Measurements from ENCODE around the gene AGER. TPM values are rescaled to one million over a fixed set of nuclear protein-coding genes. Genes with fewer than 3 reads are reported as not detected.

The AGER gene
- total RNA-seq, 6 experiments from 2014 or later = 0.81 to 3.4 (median 1.8) TPM

DNA sequence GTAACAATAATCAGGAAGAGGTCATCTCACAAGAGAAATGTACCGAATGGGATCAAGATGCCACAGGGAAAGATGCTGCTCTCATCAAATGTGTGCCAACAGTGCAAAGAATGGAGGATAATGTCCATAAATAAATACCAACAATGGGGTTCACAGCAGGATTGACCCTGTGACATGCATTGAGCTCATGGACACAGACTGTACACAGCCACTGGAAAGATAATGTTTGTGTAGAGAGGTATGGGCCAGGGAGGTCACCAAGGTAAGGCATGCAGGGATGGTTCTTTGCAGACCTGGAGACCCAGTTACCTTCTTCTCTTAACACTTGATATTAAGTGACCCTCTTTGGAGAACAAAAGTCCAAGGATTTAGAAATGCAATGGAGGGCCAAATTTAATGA is 9.6 kb downstream of the AGER start:
- no peaks in the 10 kb centered on the region for H3K27me3 ChIP-seq
- WGBS (ENCODE audit: insufficient coverage, low coverage, low lambda C conversion rate, missing lambda C conversion rate) = no CpG with 5 or more reads among the region's 1 CpG
- ATAC-seq (no peak), DNase-seq (no peak)
- TF ChIP-seq, protein P1, sequence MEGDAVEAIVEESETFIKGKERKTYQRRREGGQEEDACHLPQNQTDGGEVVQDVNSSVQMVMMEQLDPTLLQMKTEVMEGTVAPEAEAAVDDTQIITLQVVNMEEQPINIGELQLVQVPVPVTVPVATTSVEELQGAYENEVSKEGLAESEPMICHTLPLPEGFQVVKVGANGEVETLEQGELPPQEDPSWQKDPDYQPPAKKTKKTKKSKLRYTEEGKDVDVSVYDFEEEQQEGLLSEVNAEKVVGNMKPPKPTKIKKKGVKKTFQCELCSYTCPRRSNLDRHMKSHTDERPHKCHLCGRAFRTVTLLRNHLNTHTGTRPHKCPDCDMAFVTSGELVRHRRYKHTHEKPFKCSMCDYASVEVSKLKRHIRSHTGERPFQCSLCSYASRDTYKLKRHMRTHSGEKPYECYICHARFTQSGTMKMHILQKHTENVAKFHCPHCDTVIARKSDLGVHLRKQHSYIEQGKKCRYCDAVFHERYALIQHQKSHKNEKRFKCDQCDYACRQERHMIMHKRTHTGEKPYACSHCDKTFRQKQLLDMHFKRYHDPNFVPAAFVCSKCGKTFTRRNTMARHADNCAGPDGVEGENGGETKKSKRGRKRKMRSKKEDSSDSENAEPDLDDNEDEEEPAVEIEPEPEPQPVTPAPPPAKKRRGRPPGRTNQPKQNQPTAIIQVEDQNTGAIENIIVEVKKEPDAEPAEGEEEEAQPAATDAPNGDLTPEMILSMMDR (IDR thresholded peaks at IDR 0.05) = no peak
- TF ChIP-seq POLR2A (IDR thresholded peaks at IDR 0.05) = no peak
- no peak overlapping the region for H3K27ac ChIP-seq
- no peak overlapping the region for H3K4me3 ChIP-seq
- H3K9me3 ChIP-seq = no peaks in the 10 kb centered on the region
- intact Hi-C loops (cut with DNase I) = no loop called here
- H3K36me3 ChIP-seq = peaks cover 0 to 12% (median 6%) of the 10 kb centered on the region in 4 donors
- peaks cover 0 to 30% (median 9%) of the 10 kb centered on the region in 4 donors for H3K4me1 ChIP-seq

DNA sequence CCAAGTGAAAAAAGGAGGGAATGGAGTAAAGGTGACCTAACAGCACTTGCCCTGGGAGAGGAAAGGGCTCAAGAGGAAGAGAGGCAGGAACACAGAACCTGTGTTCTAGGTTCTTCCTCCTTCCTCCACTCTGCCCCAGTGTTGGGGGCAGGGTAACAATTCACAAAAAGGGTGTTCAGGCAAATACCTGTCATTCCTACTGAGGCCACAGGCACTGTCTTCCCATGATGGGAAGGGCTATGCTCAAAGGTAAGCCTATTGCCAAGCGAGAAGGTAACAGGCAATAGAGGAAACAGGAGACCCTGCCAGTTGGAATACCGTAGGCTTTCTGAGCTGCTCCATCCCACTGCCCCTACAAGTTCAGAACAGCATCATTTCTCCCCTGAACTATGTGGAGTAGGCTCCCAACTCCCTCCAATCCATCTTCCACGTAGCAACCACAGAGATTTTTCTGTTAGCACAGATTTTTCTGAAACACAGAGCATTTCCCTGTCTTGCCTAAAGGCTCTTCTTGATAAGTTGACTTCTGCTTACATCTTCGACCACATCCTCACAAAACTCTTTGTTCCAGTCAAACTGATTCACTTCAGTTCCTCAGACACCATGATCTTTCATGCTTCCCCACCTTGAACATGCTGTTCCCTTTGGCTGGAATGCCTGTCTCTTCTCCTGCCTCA is 10.9 kb downstream of the AGER start:
- TF ChIP-seq, protein P1 (IDR thresholded peaks at IDR 0.05) = no peak
- TF ChIP-seq POLR2A (IDR thresholded peaks at IDR 0.05) = no peak
- peaks cover 0 to 22% (median 9%) of the 10 kb centered on the region in 4 donors for H3K4me1 ChIP-seq
- DNase-seq (no peak), ATAC-seq (no peak)
- no peaks in the 10 kb centered on the region for H3K9me3 ChIP-seq
- H3K36me3 ChIP-seq = peaks cover 0 to 21% (median 6%) of the 10 kb centered on the region in 4 donors
- no peak overlapping the region for H3K4me3 ChIP-seq
- no peak overlapping the region for H3K27ac ChIP-seq
- WGBS (ENCODE audit: insufficient coverage, low coverage, low lambda C conversion rate, missing lambda C conversion rate) = 79% methylated on average over 3 of the region's 4 CpGs
- no peaks in the 10 kb centered on the region for H3K27me3 ChIP-seq
- intact Hi-C loops (cut with DNase I) = no loop called here

DNA sequence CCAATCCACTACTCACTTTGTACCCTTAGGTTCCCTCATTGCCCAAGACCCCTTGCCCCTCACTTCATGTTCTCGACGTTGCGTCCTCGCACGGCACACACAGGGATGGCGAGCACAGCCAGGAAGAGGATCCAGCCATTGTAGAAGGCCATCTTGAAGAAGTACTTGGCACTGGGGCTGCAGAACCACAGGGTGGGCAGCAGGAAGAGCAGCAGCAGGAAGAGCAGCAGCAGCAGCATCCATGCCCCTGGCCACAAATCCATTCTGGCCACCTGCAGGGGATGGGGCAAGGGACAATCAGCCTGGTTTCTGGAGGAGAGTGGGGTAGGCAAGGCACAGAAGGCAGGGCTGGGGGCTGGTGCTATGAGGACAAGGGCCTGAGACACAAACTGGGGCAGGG is 12.8 kb downstream of the AGER start:
- Histone ChIP-seq H3K27me3 (no peaks in the 10 kb centered on the region), H3K4me3 (no peak overlapping the region), H3K27ac (no peak overlapping the region), H3K36me3 (peaks cover 0 to 25% (median 10%) of the 10 kb centered on the region in 4 donors), H3K9me3 (no peaks in the 10 kb centered on the region), H3K4me1 (peaks cover 0 to 12% (median 5%) of the 10 kb centered on the region in 4 donors)
- DNase-seq (no peak), ATAC-seq (no peak)
- WGBS (ENCODE audit: insufficient coverage, low coverage, low lambda C conversion rate, missing lambda C conversion rate) = 96% methylated on average over 6 of the region's 6 CpGs
- intact Hi-C loops (cut with DNase I) = no loop called here
- TF ChIP-seq, protein P1 (IDR thresholded peaks at IDR 0.05) = no peak
- no peak for TF ChIP-seq POLR2A (IDR thresholded peaks at IDR 0.05)

DNA sequence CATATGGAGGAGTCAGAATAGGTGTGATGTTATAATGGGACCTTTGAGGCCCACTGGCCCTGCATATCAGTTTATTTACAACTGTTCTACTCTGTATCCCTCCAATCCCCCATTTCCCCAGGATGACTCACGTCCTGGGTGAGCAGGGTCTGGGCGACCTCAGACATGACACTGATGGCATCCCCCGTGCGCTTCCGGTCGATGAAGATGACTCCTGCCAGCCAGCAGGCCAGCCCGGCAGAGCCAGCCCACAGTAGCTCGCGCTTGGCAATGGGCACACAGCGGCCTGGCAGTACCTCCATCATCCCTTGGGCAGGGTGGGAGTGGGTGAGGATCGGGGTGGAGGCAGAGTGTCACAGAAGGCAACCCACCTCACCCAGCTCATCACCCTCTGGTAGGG is 13.8 kb downstream of the AGER start:
- Histone ChIP-seq H3K4me1 (peaks cover 0 to 10% (median 4%) of the 10 kb centered on the region in 4 donors), H3K4me3 (no peak overlapping the region), H3K36me3 (peaks cover 0 to 25% (median 10%) of the 10 kb centered on the region in 4 donors), H3K27ac (no peak overlapping the region), H3K9me3 (no peaks in the 10 kb centered on the region), H3K27me3 (no peaks in the 10 kb centered on the region)
- ATAC-seq (no peak), DNase-seq (no peak)
- WGBS (ENCODE audit: insufficient coverage, low coverage, low lambda C conversion rate, missing lambda C conversion rate) = 91% methylated on average over 11 of the region's 11 CpGs
- TF ChIP-seq POLR2A (IDR thresholded peaks at IDR 0.05) = no peak
- TF ChIP-seq, protein P1 (IDR thresholded peaks at IDR 0.05) = no peak
- intact Hi-C loops (cut with DNase I) = no loop called here
